Epithelial cell of alveolus of lung (primary cell): Measurements from ENCODE around the gene SEL1L. TPM values are rescaled to one million over a fixed set of nuclear protein-coding genes. Genes with fewer than 3 reads are reported as not detected.

Source experiments
- total RNA-seq: library from RNA; depleted of rRNA; stranded (reverse); fragments of >200 nt; gene quantifications from 2 replicates; pipeline ENCODE4 v1.2.1, GENCODE V29; 2015

Gene SEL1L
- 40.1 and 55.2 TPM in 2 replicates for total RNA-seq

DNA sequence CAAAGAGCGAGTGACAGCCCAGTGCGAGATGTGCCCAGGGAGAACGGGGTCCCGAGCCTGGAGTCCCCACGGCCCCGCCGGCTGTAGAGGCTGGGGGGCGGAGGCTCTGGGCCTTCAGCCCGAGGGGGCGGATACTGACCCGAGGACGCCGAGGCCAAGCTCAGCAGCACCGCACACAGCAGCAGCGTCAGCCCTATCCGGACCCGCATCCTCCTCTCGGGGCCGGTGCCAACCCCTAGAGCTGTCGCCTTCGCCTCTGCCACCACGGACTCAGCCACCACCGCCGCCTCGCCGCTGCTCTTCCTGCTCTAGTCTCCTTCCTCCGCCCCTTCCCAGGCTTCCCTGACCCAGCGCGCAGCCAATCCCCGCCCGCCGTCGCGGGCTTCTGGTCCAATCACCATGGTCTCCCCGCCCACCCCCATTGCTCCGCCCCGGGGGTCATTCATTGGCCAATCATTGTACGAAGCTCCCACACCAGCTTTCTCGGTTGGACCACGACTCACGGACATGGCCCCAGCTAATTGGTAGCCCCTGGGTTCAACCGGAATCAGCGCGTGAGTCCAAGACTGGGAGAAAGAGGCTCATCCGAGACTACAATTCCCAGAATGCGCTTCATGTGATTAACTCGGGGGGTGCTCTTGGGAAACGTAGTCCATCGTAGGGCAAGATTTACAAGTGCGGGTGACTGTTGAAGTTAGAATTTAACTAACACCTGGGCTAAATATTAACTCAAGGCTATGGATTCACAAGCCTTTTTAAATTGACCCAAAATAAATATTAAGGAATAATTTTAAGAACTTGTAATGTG is at the start of gene SEL1L:
Gene SEL1L (minus strand): TSS at position 318 of the 808 bp plus-strand sequence. CDS start 109 bp downstream, at position 209.

Other genes starting within 250 kb of the SEL1L start
- 0.96 and 1.9 TPM in 2 replicates for gene STON2, start 133.5 kb downstream of the SEL1L start, total RNA-seq